Esophagus squamous epithelium (tissue), 4 donors: ENCODE data around the gene CACNA1H.

Source experiments
- POLR2A ChIP-seq, 4 donors: fragments of 450-650 bp; IDR thresholded peaks; one replicate each; pipeline ENCODE4 v1.6.1; 2017; ENCODE audit warnings: antibody characterized with exemption in 4 of 4, mild to moderate bottlenecking in 4 of 4, moderate library complexity in 3 of 4
- TF ChIP-seq, protein P1 (sequence below), 6 experiments: fragments of 450-650 bp in 4 of 6; fragments of 200-600 bp in 2 of 6; sonication (generic) in 2 of 6; IDR thresholded peaks; one replicate each; pipeline ENCODE4 v1.5.1; 2016 to 2019; ENCODE audit warnings: antibody characterized with exemption in 6 of 6, mild to moderate bottlenecking in 4 of 6, moderate library complexity in 4 of 6

DNA sequence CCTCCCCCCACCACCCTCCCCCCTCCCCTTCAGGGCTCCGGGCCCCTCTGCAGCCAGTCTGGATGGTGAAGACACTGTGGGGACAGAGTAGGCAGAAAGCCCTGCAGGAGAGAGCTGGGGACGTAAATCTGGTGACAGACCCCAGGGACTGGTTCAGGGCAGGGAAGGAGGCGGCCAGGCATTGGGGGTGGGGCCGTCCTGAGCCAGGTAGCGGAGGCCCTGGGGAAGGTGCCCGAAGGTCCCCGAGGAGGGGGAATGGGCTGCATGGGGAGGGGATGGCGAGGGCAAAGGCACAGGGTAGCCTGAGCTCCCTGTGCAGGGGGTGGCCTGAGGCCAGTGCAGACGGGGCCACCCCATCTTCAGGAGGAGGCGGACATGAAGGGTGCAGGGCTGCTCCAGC is 26.3 kb upstream of the CACNA1H start:
- TF ChIP-seq, protein P1, sequence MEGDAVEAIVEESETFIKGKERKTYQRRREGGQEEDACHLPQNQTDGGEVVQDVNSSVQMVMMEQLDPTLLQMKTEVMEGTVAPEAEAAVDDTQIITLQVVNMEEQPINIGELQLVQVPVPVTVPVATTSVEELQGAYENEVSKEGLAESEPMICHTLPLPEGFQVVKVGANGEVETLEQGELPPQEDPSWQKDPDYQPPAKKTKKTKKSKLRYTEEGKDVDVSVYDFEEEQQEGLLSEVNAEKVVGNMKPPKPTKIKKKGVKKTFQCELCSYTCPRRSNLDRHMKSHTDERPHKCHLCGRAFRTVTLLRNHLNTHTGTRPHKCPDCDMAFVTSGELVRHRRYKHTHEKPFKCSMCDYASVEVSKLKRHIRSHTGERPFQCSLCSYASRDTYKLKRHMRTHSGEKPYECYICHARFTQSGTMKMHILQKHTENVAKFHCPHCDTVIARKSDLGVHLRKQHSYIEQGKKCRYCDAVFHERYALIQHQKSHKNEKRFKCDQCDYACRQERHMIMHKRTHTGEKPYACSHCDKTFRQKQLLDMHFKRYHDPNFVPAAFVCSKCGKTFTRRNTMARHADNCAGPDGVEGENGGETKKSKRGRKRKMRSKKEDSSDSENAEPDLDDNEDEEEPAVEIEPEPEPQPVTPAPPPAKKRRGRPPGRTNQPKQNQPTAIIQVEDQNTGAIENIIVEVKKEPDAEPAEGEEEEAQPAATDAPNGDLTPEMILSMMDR (IDR thresholded peaks at IDR 0.05): no peak
- TF ChIP-seq POLR2A (IDR thresholded peaks at IDR 0.05): no peak
